Stimulated activated effector memory CD8-positive, alpha-beta T cell treated with anti-CD3 and anti-CD28 coated beads, Interleukin-12 subunit alpha, Interleukin-12 subunit beta, amount 100 ng/mL, for 72 hours (primary cell): Measurements from ENCODE around the gene FPGS.
"Not testable (repeated sequence)": the region's sequence is repeated elsewhere in the genome, so short reads cannot be mapped to it uniquely, and the experiment has no call there.

Source experiments
- ATAC-seq: fragments of 150-1000 bp; cut with Tn5 transposase; 2 replicates; pipeline ENCODE4 v1.10.0; 2021
- DNase-seq, 2 donors: peaks; one replicate each; pipeline ENCODE4 v3.0.0; 2021 to 2022; ENCODE audit warnings: low spot score in 2 of 2
- H3K27ac Mint-ChIP-seq: one replicate; pipeline ENCODE4 v1.8.0; 2022; ENCODE audit warnings: mild to moderate bottlenecking, mixed read lengths
- H3K36me3 Mint-ChIP-seq: one replicate; pipeline ENCODE4 v1.8.0; 2022; ENCODE audit warnings: mild to moderate bottlenecking, mixed read lengths
- H3K4me1 Mint-ChIP-seq: one replicate; pipeline ENCODE4 v1.8.0; 2022; ENCODE audit warnings: mixed read lengths
- H3K4me3 Mint-ChIP-seq: one replicate; pipeline ENCODE4 v1.8.0; 2022; ENCODE audit warnings: mild to moderate bottlenecking, mixed read lengths
- H3K9me3 Mint-ChIP-seq: one replicate; pipeline ENCODE4 v1.8.0; 2022; ENCODE audit warnings: mixed read lengths

The FPGS gene

GRCh38 chr9:127779136-127779981 is 23.3 kb upstream of the FPGS start:
- Mint-ChIP-seq H3K4me1 (peaks cover 73% of the 10 kb centered on the region), H3K4me3 (peak overlapping the region; percentile 93), H3K27ac (peak overlapping the region; percentile 99), H3K36me3 (peaks cover 46% of the 10 kb centered on the region), H3K9me3 (no peaks in the 10 kb centered on the region)
- ATAC-seq (peak; percentile 84), DNase-seq (peak; percentile 48 to 86)

- Mint-ChIP-seq H3K4me3 (peak overlapping the region; percentile 93), H3K9me3 (no peaks in the 10 kb centered on the region), H3K36me3 (peaks cover 36% of the 10 kb centered on the region), H3K27ac (peak overlapping the region; percentile 99), H3K4me1 (peaks cover 74% of the 10 kb centered on the region)
- no peak for DNase-seq
- no peak for ATAC-seq
Observed at GRCh38 chr9:127780126-127780885, 22.4 kb upstream of the FPGS start.

- H3K27ac Mint-ChIP-seq: peak overlapping the region; percentile 99
- H3K4me1 Mint-ChIP-seq: peaks cover 74% of the 10 kb centered on the region
- ATAC-seq, DNase-seq, H3K9me3 Mint-ChIP-seq: not testable (repeated sequence)
- peaks cover 38% of the 10 kb centered on the region for H3K36me3 Mint-ChIP-seq
- H3K4me3 Mint-ChIP-seq: peak overlapping the region; percentile 93
Observed at GRCh38 chr9:127780909-127781308, 21.8 kb upstream of the FPGS start.

GRCh38 chr9:127781806-127782205 is 20.9 kb upstream of the FPGS start:
- Mint-ChIP-seq H3K9me3 (no peaks in the 10 kb centered on the region), H3K4me3 (peak overlapping the region; percentile 93), H3K4me1 (peaks cover 71% of the 10 kb centered on the region), H3K36me3 (peaks cover 38% of the 10 kb centered on the region), H3K27ac (peak overlapping the region; percentile 99)
- ATAC-seq (no peak), DNase-seq (no peak)

GRCh38 chr9:127783111-127784008 is 19.3 kb upstream of the FPGS start:
- Mint-ChIP-seq H3K4me1 (peaks cover 76% of the 10 kb centered on the region), H3K27ac (peak overlapping the region; percentile 99), H3K4me3 (peak overlapping the region; percentile 93), H3K9me3 (no peaks in the 10 kb centered on the region), H3K36me3 (peaks cover 38% of the 10 kb centered on the region)
- ATAC-seq (peak; percentile 44), DNase-seq (peak; percentile 59 to 93)

GRCh38 chr9:127785023-127785932 is 17.4 kb upstream of the FPGS start:
- peaks cover 79% of the 10 kb centered on the region for H3K4me1 Mint-ChIP-seq

GRCh38 chr9:127785933-127786772 is 16.5 kb upstream of the FPGS start, which contains the start of gene CDK9:
CDK9 (plus strand) TSS chr9:127786034; CDS start chr9:127786149, 115 bp downstream.
- no peaks in the 10 kb centered on the region for H3K9me3 Mint-ChIP-seq
- DNase-seq (peak; percentile 94 to 96), ATAC-seq (peak; percentile 79)
- peak within 1 kb of the TSS; percentile 93 for H3K4me3 Mint-ChIP-seq
- H3K27ac Mint-ChIP-seq: peak within 1 kb of the TSS; percentile 99
- H3K36me3 Mint-ChIP-seq: peaks cover 61% of the 10 kb centered on the region
- H3K4me1 Mint-ChIP-seq: peaks cover 78% of the 10 kb centered on the region

More at GRCh38 chr9:127785023-127785932, 17.4 kb upstream of the FPGS start:
- DNase-seq: peak; percentile 93 to 97
- ATAC-seq: peak; percentile 56
- Mint-ChIP-seq H3K27ac (peak overlapping the region; percentile 99), H3K9me3 (no peaks in the 10 kb centered on the region), H3K36me3 (peaks cover 52% of the 10 kb centered on the region), H3K4me3 (peak overlapping the region; percentile 93)

GRCh38 chr9:127786773-127787104 is 15.9 kb upstream of the FPGS start:
- Mint-ChIP-seq H3K4me3 (peak overlapping the region; percentile 93), H3K9me3 (no peaks in the 10 kb centered on the region), H3K27ac (peak overlapping the region; percentile 86), H3K36me3 (peaks cover 67% of the 10 kb centered on the region), H3K4me1 (peaks cover 73% of the 10 kb centered on the region)
- DNase-seq: no peak
- ATAC-seq: no peak

GRCh38 chr9:127788337-127789011 is 14.2 kb upstream of the FPGS start:
- DNase-seq (no peak), ATAC-seq (peak; percentile 42)
- H3K36me3 Mint-ChIP-seq: peaks cover 77% of the 10 kb centered on the region
- no peaks in the 10 kb centered on the region for H3K9me3 Mint-ChIP-seq
- H3K4me1 Mint-ChIP-seq: peaks cover 61% of the 10 kb centered on the region
- H3K4me3 Mint-ChIP-seq: peak overlapping the region; percentile 93
- H3K27ac Mint-ChIP-seq: peak overlapping the region; percentile 88

- Mint-ChIP-seq H3K36me3 (peaks cover 84% of the 10 kb centered on the region), H3K27ac (peak overlapping the region; percentile 88)
Observed at GRCh38 chr9:127789179-127789578, 13.5 kb upstream of the FPGS start.

GRCh38 chr9:127790094-127790855 is 12.4 kb upstream of the FPGS start:
- H3K4me1 Mint-ChIP-seq: peaks cover 45% of the 10 kb centered on the region
- H3K27ac Mint-ChIP-seq: peak overlapping the region; percentile 46
- DNase-seq: no peak
- peaks cover 86% of the 10 kb centered on the region for H3K36me3 Mint-ChIP-seq
- H3K9me3 Mint-ChIP-seq: no peaks in the 10 kb centered on the region
- H3K4me3 Mint-ChIP-seq: no peak overlapping the region
- no peak for ATAC-seq

More at GRCh38 chr9:127789179-127789578, 13.5 kb upstream of the FPGS start:
- peak overlapping the region; percentile 93 for H3K4me3 Mint-ChIP-seq
- no peak for DNase-seq
- H3K9me3 Mint-ChIP-seq: no peaks in the 10 kb centered on the region
- no peak for ATAC-seq
- H3K4me1 Mint-ChIP-seq: peaks cover 54% of the 10 kb centered on the region

GRCh38 chr9:127791085-127791484 is 11.6 kb upstream of the FPGS start:
- DNase-seq (no peak), ATAC-seq (no peak)
- no peaks in the 10 kb centered on the region for H3K9me3 Mint-ChIP-seq
- peaks cover 47% of the 10 kb centered on the region for H3K4me1 Mint-ChIP-seq
- H3K4me3 Mint-ChIP-seq: no peak overlapping the region
- peaks cover 91% of the 10 kb centered on the region for H3K36me3 Mint-ChIP-seq
- peak overlapping the region; percentile 56 for H3K27ac Mint-ChIP-seq
